ENCODE measurements around the gene CNTNAP3B.
"Not testable (repeated sequence)": the region's sequence is repeated elsewhere in the genome, so short reads cannot be mapped to it uniquely, and the experiment has no call there.

- not testable (repeated sequence) for TF ChIP-seq CTCF (IDR thresholded peaks at IDR 0.05; ENCODE audit: borderline replicate concordance, extremely low read depth, low read length, poor library complexity, severe bottlenecking); EZH2 (IDR thresholded peaks at IDR 0.05; ENCODE audit: borderline replicate concordance, low read depth, low read length, severe bottlenecking)
These were observed 211.9 kb downstream of the CNTNAP3B start for GRCh38 chr9:41917374-41917773.
